Activated naive CD4-positive, alpha-beta T cell treated with anti-CD3 and anti-CD28 coated beads, Interleukin-2, amount 50 U/mL, for 72 hours (primary cell): Measurements from ENCODE around the gene ENTPD6. TPM values are rescaled to one million over a fixed set of nuclear protein-coding genes. Genes with fewer than 3 reads are reported as not detected.
"Not testable (repeated sequence)": the region's sequence is repeated elsewhere in the genome, so short reads cannot be mapped to it uniquely, and the experiment has no call there.

ENCODE experiments used
- ATAC-seq, 2 donors: fragments of 150-1000 bp; cut with Tn5 transposase; 2 replicates each; pipeline ENCODE4 v1.10.0; 2021; ENCODE audit warnings: mild to moderate bottlenecking in 2 of 2, moderate library complexity in 2 of 2
- DNase-seq, 2 donors: peaks; one replicate each; pipeline ENCODE4 v3.0.0; 2021 to 2022; ENCODE audit warnings: low spot score in 2 of 2
- H3K27ac Mint-ChIP-seq, 2 donors: one replicate each; pipeline ENCODE4 v1.8.0; 2022; ENCODE audit warnings: mild to moderate bottlenecking in 2 of 2, mixed read lengths in 2 of 2
- H3K36me3 Mint-ChIP-seq, 2 donors: one replicate each; pipeline ENCODE4 v1.8.0; 2022; ENCODE audit warnings: mixed read lengths in 2 of 2
- H3K9me3 Mint-ChIP-seq, 2 donors: one replicate each; pipeline ENCODE4 v1.8.0; 2022; ENCODE audit warnings: mixed read lengths in 2 of 2
- total RNA-seq, 2 donors: library from RNA; stranded (reverse); gene quantifications; one replicate each; pipeline ENCODE4 v1.2.3, GENCODE V29; 2022

Gene ENTPD6
- total RNA-seq, 2 donors from 2014 or later = 38.8 to 45.6 TPM

- ATAC-seq, H3K9me3 Mint-ChIP-seq, H3K36me3 Mint-ChIP-seq, H3K27ac Mint-ChIP-seq: not testable (repeated sequence)
- peak in 1 of 2 donors; percentile 7 for DNase-seq
Measured at GRCh38 chr20:25240851-25241658, 45.5 kb downstream of the ENTPD6 start.

- not testable (repeated sequence) for H3K9me3 Mint-ChIP-seq, ATAC-seq
Measured at GRCh38 chr20:25241659-25241955, 46.1 kb downstream of the ENTPD6 start.

GRCh38 chr20:25242231-25242630 lies 46.7 kb downstream of the ENTPD6 start:
- Mint-ChIP-seq H3K27ac (no peak overlapping the region), H3K36me3 (peaks cover 0 to 5% of the 10 kb centered on the region in 2 donors), H3K9me3 (no peaks in the 10 kb centered on the region)
- ATAC-seq (no peak), DNase-seq (no peak)

More at GRCh38 chr20:25241659-25241955, 46.1 kb downstream of the ENTPD6 start:
- peak in 1 of 2 donors; percentile 6 for DNase-seq
- H3K27ac Mint-ChIP-seq, H3K36me3 Mint-ChIP-seq: not testable (repeated sequence)

DNA sequence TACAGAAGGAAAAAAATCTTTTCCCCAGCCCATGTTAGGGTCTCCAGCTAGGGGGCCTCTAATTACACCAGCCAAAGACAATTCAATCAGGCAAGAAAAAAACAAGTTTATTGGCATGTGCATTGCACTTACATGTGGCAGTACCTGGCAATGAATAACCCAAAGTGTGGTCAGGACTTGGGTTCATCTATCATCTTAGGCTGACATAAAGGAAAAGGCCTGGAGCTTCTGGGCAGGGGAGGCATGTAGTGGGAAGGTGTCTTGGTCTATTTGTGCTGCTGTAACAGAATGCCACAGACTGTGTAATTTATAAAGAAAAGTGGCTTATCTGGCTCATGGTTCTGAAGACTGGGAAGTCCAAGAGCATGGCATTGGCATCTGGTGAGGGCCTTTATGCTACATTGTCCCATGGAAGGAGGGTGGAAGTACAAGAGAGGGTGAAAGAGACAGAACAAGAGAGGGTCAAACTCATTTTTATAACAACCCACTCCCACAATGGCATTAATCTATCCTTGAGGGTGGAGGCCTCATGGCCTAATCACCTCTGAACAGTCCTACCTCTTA lies 48.0 kb downstream of the ENTPD6 start:
- no peak for ATAC-seq
- no peaks in the 10 kb centered on the region for H3K9me3 Mint-ChIP-seq

GRCh38 chr20:25244976-25245375 lies 49.5 kb downstream of the ENTPD6 start:
- no peaks in the 10 kb centered on the region for H3K9me3 Mint-ChIP-seq
- ATAC-seq = no peak
- peaks cover 0 to 8% of the 10 kb centered on the region in 2 donors for H3K36me3 Mint-ChIP-seq
- H3K27ac Mint-ChIP-seq = no peak overlapping the region
- no peak for DNase-seq

More for the DNA sequence above, 48.0 kb downstream of the ENTPD6 start:
- H3K27ac Mint-ChIP-seq = no peak overlapping the region
- no peak for DNase-seq
- peaks cover 0 to under 1% of the 10 kb centered on the region in 2 donors for H3K36me3 Mint-ChIP-seq

DNA sequence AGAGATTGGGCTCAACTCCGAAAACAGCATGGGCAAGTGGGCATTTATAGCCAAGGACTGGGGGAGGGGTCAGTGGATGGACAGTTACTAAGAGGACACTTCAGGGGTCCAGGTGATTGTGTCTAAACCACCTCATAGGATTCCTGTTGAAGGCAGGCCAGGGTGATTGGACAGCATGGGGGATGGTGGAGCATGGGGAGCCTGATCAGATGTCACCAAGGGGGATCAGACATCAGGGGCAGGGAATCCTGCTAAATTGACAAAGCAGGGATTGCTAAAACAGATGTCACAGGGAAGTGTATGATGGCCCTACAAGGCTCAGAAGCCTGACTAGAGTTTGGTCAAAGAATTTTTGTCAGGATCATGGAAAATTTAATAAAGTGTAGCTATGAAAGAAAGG lies 49.9 kb downstream of the ENTPD6 start:
- Mint-ChIP-seq H3K36me3 (peaks cover 0 to 8% of the 10 kb centered on the region in 2 donors), H3K9me3 (no peaks in the 10 kb centered on the region)

DNA sequence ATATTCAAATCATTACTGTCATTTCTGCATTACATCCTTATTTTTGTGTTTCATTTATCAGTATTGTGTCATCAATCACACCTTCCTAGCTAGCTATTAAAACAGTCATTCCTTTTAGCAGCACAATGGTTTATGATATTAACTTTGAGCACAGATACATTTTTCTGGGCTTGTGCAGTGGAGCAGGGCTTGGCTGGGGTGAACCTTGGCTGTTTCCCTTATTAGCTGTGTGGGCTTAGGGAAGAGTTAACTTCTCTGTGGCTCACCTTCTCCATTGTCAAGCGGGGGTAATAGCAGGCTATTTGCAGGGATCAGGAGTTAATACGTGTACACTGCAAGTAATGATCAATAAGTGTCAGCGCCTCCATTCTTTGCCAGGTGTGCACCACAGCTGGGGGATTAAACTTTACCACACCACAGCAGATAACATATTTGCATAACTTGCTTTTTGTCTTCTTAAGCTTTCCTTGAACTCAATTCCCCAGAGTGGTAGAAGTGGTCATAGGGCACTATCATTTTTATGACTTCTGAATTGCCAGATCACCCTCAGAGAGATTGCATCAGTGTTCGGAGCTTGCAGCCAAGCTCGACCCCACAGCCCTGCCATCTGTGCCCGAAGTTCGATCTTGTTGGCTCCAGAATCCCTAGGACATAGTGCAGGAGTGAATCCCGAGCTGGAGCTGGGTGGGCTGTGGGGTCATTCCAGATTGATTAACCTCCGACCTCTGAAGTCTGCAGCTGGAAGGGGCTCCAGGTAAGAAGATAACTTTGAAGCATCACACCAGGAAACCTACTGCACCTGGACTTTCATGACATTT lies 50.9 kb downstream of the ENTPD6 start:
- Mint-ChIP-seq H3K27ac (peak overlapping the region in 1 of 2 donors; percentile 75), H3K9me3 (no peaks in the 10 kb centered on the region), H3K36me3 (peaks cover 0 to 8% of the 10 kb centered on the region in 2 donors)
- DNase-seq (peak in 1 of 2 donors; percentile 11), ATAC-seq (peak in 1 of 2 donors; percentile 5)

More for the DNA sequence above, 49.9 kb downstream of the ENTPD6 start:
- H3K27ac Mint-ChIP-seq = no peak overlapping the region
- ATAC-seq (no peak), DNase-seq (no peak)

DNA sequence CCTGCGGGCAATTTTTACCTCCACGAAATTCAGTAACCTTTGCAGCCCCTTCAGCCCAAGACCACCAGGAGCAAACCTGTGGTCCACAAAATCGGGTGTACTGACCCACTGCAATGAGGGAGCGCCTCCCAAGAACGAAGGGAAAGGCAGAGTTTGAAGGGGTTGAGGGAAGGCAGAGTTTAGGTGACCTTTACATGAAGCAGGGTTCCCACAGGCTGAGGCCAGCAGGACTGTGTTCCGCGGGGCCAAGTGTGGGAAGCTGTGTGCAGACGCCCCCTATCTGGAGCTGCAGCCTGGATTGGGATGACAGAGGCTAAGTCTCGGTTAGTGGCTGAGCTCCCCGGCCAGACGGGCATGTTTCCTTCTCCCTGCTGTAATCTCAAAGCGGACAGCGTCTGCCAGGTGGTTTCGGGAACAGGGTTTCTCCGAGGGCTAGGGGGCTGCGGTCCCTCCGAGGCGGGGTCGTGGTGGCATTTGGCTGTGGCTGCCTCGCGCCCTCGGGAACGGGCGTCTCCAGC lies 51.5 kb downstream of the ENTPD6 start:
- Mint-ChIP-seq H3K27ac (peak overlapping the region in 1 of 2 donors; percentile 75), H3K36me3 (peaks cover 0 to 8% of the 10 kb centered on the region in 2 donors), H3K9me3 (no peaks in the 10 kb centered on the region)
- ATAC-seq (peak in 1 of 2 donors; percentile 5), DNase-seq (peak in 1 of 2 donors; percentile 60)

GRCh38 chr20:25247518-25247955 lies 52.0 kb downstream of the ENTPD6 start:
- DNase-seq (peak in 1 of 2 donors; percentile 73), ATAC-seq (peak; percentile 47 to 63)
- Mint-ChIP-seq H3K27ac (peak overlapping the region in 1 of 2 donors; percentile 83), H3K36me3 (peaks cover 0 to 8% of the 10 kb centered on the region in 2 donors), H3K9me3 (no peaks in the 10 kb centered on the region)

DNA sequence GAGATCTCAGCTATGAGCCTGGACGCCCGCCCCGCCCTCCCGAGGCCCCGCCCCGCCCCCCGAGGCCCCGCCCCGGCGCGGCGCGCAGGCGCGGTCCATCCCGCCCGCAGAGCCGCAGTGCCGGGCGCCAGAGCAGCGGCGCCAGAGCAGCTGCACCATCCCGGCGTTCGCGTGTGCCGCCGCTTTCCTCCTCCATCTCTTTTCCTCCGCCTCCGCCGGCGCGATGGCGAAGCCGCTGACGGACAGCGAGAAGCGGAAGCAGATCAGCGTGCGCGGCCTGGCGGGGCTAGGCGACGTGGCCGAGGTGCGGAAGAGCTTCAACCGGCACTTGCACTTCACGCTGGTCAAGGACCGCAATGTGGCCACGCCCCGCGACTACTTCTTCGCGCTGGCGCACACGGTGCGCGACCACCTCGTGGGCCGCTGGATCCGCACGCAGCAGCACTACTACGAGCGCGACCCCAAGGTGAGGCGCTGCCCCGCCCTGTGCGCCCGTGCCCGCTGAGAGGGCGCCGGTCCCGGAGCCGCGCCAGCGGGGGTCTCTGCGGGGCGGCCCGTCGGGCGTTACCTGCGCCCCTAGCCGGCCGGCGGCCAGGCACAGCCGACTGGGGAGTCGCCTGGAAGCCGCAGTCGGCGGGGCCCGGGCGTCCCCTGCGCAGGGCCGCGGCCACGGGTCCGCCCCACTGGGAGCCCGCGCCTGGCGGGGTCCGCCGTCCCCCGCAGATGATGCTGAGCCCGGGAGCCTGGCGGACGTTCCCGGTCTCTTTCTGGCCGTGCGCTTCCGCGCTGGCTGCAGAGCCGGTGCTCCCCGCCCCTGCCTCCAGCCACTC lies 52.7 kb downstream of the ENTPD6 start, which contains the start of gene PYGB:
Gene PYGB, plus strand, starts transcription at position 130 of the 830 bp plus-strand sequence. Its CDS starts 94 bp downstream, at position 224.
- peak within 1 kb of the TSS; percentile 83 to 89 for H3K27ac Mint-ChIP-seq
- DNase-seq = peak; percentile 78 to 84
- no peaks in the 10 kb centered on the region for H3K9me3 Mint-ChIP-seq
- peaks cover 0 to 8% of the 10 kb centered on the region in 2 donors for H3K36me3 Mint-ChIP-seq
- ATAC-seq = peak; percentile 74 to 85

- no peak for DNase-seq
- peak overlapping the region; percentile 83 to 89 for H3K27ac Mint-ChIP-seq
- peaks cover 0 to 8% of the 10 kb centered on the region in 2 donors for H3K36me3 Mint-ChIP-seq
- no peaks in the 10 kb centered on the region for H3K9me3 Mint-ChIP-seq
- ATAC-seq = no peak
Measured at GRCh38 chr20:25248786-25249172, 53.3 kb downstream of the ENTPD6 start.

GRCh38 chr20:25249198-25249931 lies 53.9 kb downstream of the ENTPD6 start:
- Mint-ChIP-seq H3K27ac (peak overlapping the region in 1 of 2 donors; percentile 83), H3K36me3 (peaks cover 0 to 8% of the 10 kb centered on the region in 2 donors), H3K9me3 (no peaks in the 10 kb centered on the region)
- DNase-seq (no peak), ATAC-seq (no peak)

GRCh38 chr20:25250508-25250907 lies 55.0 kb downstream of the ENTPD6 start:
- Mint-ChIP-seq H3K36me3 (peaks cover 0 to 8% of the 10 kb centered on the region in 2 donors), H3K9me3 (no peaks in the 10 kb centered on the region), H3K27ac (no peak overlapping the region)
- DNase-seq (no peak), ATAC-seq (no peak)

DNA sequence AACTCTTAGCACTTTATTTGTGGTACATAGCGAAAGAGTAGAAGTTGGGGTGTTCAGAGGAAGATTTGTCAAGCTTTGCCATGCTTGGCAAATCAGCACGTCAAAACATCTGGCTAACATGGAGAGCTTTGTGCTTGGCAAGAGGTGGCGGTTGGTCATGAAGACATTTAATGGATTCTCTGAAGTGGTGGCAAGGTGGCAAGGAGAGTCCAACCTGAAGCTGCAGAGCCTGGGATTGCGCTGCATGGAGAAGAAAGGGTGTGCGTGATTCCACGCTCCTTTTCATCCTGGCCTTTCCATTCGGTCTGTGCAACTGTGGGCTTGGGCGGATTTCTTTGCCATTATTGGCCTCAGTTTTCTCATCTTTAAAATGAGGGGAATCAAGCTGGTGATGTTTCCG lies 55.5 kb downstream of the ENTPD6 start:
- no peaks in the 10 kb centered on the region for H3K9me3 Mint-ChIP-seq
- peaks cover 0 to 8% of the 10 kb centered on the region in 2 donors for H3K36me3 Mint-ChIP-seq
- ATAC-seq (no peak), DNase-seq (no peak)
- H3K27ac Mint-ChIP-seq = no peak overlapping the region

DNA sequence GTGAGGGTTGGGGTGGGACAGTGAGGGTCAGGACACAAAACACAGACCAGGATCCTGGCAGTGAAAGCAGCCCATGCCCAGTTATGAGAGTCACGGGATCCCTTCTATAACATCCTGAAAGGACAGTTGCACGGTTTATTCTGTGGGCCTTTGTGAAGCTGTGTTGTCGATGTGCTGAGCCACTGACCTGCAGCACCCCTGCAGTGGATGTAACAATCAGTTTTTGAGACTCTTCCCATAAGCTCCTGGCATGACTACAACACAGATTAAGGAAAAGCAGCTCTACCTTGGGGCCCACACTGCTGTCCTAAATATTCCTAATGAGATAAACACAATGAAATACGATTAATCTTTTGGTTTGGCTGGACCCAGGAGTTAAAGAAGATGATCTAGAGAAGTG lies 56.0 kb downstream of the ENTPD6 start:
- Mint-ChIP-seq H3K27ac (no peak overlapping the region), H3K9me3 (no peaks in the 10 kb centered on the region), H3K36me3 (peaks cover 0 to 8% of the 10 kb centered on the region in 2 donors)
- DNase-seq (no peak), ATAC-seq (no peak)
